Measurements from ENCODE around the gene TBL1XR1.
A peak's percentile ranks its signal among the peaks of the same experiment; 100 is the strongest.
"Not testable (repeated sequence)": the region's sequence is repeated elsewhere in the genome, so short reads cannot be mapped to it uniquely, and the experiment has no call there.

Gene TBL1XR1

DNA sequence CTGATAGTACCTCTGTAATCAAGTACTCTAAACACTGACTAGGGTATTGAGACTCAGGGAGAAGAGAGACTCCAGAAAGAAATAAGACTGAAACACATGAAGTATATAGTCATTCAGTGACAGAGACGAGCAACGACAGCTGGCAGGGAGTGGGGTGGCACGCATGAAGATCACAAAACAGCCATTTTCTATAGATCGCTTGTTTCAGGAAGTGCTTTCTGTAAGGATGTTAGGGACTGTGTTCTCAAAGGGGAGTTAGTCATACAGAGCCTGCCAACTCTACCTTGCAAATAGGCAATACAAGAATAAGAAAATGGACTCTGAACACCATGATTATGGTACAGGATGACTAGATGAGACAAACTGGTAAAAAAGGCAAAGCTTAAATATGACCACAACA, 139.5 kb downstream of the TBL1XR1 start:
- peak; percentile 7 for DNase-seq

GRCh38 chr3:177056927-177057326, 140.4 kb downstream of the TBL1XR1 start:
- DNase-seq, result no peak

- no peak for DNase-seq
Observed at GRCh38 chr3:177055605-177056571, 141.4 kb downstream of the TBL1XR1 start.

DNA sequence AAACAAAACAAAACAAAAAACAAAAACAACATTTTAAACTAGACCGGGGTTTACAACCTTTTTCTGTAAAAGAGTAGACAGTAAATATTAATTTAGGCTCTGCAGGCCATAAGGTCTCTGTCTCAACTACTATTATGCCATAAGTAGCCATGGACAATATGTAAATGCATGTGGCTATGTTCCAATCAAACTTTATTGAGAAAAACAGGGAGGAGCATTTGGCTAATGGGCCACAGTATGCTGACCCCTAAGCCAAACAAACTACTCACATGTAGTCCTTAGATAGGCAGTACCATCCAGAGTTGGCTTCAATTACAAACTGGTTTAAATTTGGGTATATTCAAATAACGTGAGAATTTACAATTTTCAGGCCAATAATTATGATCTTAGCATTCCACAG, 144.2 kb downstream of the TBL1XR1 start:
- DNase-seq, result no peak

DNA sequence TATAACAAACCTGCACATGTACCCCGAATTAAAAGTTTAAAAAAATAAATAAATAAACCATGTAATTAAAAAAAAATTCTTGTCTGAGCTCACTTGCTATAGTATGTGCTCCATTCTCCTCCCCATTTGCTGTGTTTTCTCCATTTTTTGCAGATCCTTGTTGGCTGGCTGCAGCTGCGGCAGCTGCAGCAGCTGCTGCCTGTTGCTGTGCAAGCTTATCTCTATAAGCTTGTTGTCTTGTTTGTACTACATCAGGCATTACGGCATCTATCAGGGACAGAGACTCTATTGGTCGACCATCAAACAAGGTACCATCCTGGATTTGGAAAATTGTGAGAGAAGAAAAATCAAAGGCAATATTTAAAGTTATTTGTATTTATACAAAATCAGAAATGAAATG, 145.9 kb downstream of the TBL1XR1 start:
- no peak for DNase-seq

GRCh38 chr3:177050501-177051237, 146.6 kb downstream of the TBL1XR1 start:
- no peak for DNase-seq

GRCh38 chr3:177045767-177046166, 151.5 kb downstream of the TBL1XR1 start:
- DNase-seq, result no peak

DNA sequence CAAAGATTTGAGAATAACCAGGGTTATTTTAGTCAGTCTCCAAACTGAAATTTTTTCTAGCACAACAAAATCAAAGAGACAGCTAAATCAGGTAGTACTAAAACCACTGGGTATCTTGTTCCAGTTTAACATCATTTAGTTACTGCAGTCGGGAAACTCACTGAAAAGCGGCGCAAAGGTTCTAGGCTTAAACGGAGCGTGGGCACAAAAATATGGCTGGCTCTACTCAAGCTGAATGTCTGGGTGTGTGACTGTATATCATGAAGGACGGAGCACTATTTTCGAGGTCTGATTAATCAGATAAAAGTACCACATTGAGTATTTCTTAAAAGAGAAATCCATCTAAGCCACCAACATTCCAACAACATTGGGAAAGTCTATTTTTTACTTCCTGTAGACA, 152.1 kb downstream of the TBL1XR1 start:
- DNase-seq, result no peak

DNA sequence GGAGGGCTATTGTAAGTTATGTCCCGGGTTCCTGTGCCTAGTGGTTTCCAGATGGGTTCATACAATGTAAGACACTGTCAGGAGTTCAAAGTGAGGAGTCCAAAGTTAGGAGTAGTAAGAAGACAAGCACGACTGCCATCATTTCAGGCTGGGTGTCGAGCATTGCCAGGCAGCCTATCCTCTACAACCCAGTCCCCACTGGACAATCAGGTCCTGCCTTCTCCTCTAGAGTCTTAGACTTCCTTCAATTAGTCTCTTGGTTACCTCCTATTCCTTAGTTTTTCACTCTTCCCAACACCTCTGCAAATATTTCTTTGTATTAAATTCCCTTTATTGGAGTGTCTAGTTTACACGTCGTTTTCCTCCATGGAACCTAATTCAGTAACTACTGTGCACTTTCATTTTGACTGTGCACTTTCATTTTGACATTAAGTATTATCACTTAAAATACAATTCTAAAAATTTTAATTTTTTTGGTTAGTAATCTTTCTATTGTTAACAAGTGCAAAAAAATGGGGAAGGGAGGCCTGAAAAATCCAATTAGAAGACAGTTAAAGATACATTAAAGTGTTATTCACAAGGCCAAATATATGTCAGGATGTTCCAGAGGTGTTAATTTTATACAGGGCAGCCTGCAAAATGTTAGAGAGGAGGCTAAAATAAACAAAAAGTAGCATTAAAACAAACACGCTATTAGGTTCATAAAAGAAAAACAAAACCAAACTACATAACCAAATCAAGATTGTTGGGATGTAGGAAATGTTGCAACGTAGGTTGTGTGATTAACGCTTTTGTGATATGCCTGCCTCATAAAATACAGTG, 155.3 kb downstream of the TBL1XR1 start:
- no peak for DNase-seq

GRCh38 chr3:177041021-177041729, 156.1 kb downstream of the TBL1XR1 start:
- DNase-seq, result no peak

GRCh38 chr3:177039490-177040274, 157.6 kb downstream of the TBL1XR1 start:
- no peak for DNase-seq

GRCh38 chr3:177037241-177037640, 160.0 kb downstream of the TBL1XR1 start:
- DNase-seq, result no peak

GRCh38 chr3:177035676-177036075, 161.6 kb downstream of the TBL1XR1 start:
- DNase-seq, result no peak

GRCh38 chr3:177034832-177035475, 162.3 kb downstream of the TBL1XR1 start:
- no peak for DNase-seq

- no peak for DNase-seq
Observed at GRCh38 chr3:177026505-177027277, 170.6 kb downstream of the TBL1XR1 start.

DNA sequence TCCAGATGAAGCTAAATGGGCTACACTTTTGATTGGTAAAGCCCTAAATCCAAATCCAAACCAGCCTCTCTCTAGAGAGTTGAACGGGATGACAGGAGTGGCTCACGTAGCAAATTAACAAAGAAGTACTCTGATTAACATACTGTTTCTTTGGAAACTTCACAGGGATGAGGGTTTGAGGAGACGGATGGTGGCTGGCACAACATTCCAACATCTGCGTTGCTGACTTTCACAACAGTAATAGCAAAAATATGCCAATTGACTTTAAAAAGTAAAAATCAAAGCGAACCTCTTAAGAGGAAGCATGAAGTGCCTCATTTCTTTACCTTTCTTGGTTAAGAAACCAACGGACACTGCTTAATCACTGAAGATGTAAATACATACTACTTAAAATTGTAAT, 181.4 kb downstream of the TBL1XR1 start:
- no peak for DNase-seq

- no peak for DNase-seq
Observed at GRCh38 chr3:177013681-177014280, 183.5 kb downstream of the TBL1XR1 start.

- DNase-seq, result no peak
Observed at GRCh38 chr3:177005718-177006405, 191.4 kb downstream of the TBL1XR1 start.

DNA sequence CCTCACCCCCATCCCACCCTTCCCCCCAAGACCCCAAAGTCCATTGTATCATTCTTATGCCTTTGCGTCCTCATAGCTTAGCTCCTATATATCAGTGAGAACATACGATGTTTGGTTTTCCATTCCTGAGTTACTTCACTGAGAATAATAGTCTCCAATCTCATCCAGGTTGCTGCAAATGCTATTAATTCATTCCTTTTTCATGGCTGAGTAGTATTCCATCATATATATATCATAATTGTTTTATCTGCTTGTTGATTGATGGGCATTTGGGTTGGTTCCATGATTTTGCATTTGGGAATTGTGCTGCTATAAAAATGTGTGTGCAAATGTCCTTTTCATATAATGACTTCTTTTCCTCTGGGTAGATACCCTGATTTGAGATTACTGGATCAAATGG, 197.1 kb downstream of the TBL1XR1 start:
- not testable (repeated sequence) for DNase-seq

All from activated gamma-delta T cell treated with Interleukin-2 at 50 U/mL for 16 hours (primary cell).